HepG2 (cell line): ENCODE results near the gene LCE2C. TPM values are rescaled to one million over a fixed set of nuclear protein-coding genes. Genes with fewer than 3 reads are reported as not detected.

Experiments
- ATAC-seq: fragments of 200-7000 bp; cut with Tn5 transposase; 3 replicates; pipeline ENCODE4 v1.9.1; 2020; ENCODE audit warnings: mild to moderate bottlenecking, moderate library complexity
- BruUV-seq: library from RNA; stranded (reverse); fragments of 400-500 nt; replicated peaks from 2 replicates; lab custom pipeline; 2021; lab: Mats Ljungman, UMichigan
- CTCF ChIA-PET: fragments of 300-600 bp; formaldehyde crosslinking; extraction: SDS; loops from one replicate; lab custom pipeline; 2021; ENCODE audit warnings: low total read pairs, inconsistent platforms, low intra/inter-chr PET ratio; lab: Yijun Ruan, JAX
- POLR2A ChIA-PET: fragments of 350-600 bp; sonication (Branson Sonifier 250); formaldehyde crosslinking; loops from one replicate; lab custom pipeline; 2020; ENCODE audit warnings: antibody characterized with exemption, inconsistent platforms; lab: Yijun Ruan, JAX
- DNase-seq: peaks from one replicate; pipeline ENCODE4 v3.0.0-alpha.2; 2015; ENCODE audit warnings: low spot score
- FAIRE-seq: peaks from 3 replicates; lab custom pipeline; 2011; peaks lifted over from hg19 to GRCh38; lab: Jason Lieb, UNC
- H2AFZ ChIP-seq: one replicate; pipeline ENCODE4 v1.6.1; 2011; ENCODE audit warnings: low read length, inconsistent platforms
- H3K27ac ChIP-seq: fragments of 300-600 bp; 3 replicates; pipeline ENCODE4 v1.8.0; 2011; ENCODE audit warnings: mixed run types, mild to moderate bottlenecking, mixed read lengths, low read length, inconsistent platforms; ENCODE audit not compliant: insufficient read depth; ENCODE audit errors: extremely low read length
- H3K27me3 ChIP-seq, 2 experiments: fragments of 200-600 bp in 1 of 2; 2 replicates in 1 of 2; 3 replicates in 1 of 2; pipeline versions ENCODE4 v1.6.0 to v1.8.0; 2011; ENCODE audit warnings: low read length in 2 of 2, mild to moderate bottlenecking in 2 of 2, moderate library complexity in 2 of 2, inconsistent platforms in 1 of 2; ENCODE audit not compliant: insufficient read depth in 2 of 2, control insufficient read depth in 1 of 2
- H3K36me3 ChIP-seq, 2 experiments: fragments of 200-600 bp in 1 of 2; replicated peaks in 1 of 2; 2 replicates in 1 of 2; 3 replicates in 1 of 2; pipeline versions ENCODE4 v1.5.1 to v1.8.0; 2011; ENCODE audit warnings: low read length in 2 of 2, inconsistent platforms in 1 of 2; ENCODE audit not compliant: insufficient read depth in 2 of 2, control insufficient read depth in 1 of 2
- H3K4me1 ChIP-seq: 2 replicates; pipeline ENCODE4 v1.5.1; 2012; ENCODE audit warnings: low read length, inconsistent platforms; ENCODE audit not compliant: insufficient read depth
- H3K4me2 ChIP-seq: 2 replicates; pipeline ENCODE4 v1.6.0; 2011; ENCODE audit warnings: low read depth, low read length, inconsistent platforms
- H3K4me3 ChIP-seq, 3 experiments: fragments of 200-600 bp in 1 of 3; sonication (generic), shearing (Covaris generic) in 1 of 3; replicated peaks in 1 of 3; 2 replicates each; pipeline ENCODE4 v1.5.1; 2011 to 2016; ENCODE audit warnings: low read length in 3 of 3, inconsistent platforms in 2 of 3, low read depth in 2 of 3, mild to moderate bottlenecking in 2 of 3, control low read depth in 1 of 3, mixed read lengths in 1 of 3; ENCODE audit not compliant: insufficient read depth in 1 of 3
- H3K79me2 ChIP-seq: one replicate; pipeline ENCODE4 v1.6.1; 2011; ENCODE audit warnings: low read length, inconsistent platforms; ENCODE audit not compliant: insufficient read depth
- H3K9ac ChIP-seq: 2 replicates; pipeline ENCODE4 v1.6.0; 2011; ENCODE audit warnings: mild to moderate bottlenecking, low read depth, low read length, inconsistent platforms; ENCODE audit not compliant: insufficient read depth
- H3K9me3 ChIP-seq: 2 replicates; pipeline ENCODE4 v1.5.1; 2012; ENCODE audit warnings: mild to moderate bottlenecking, low read length
- H4K20me1 ChIP-seq: 2 replicates; pipeline ENCODE4 v1.6.0; 2011; ENCODE audit warnings: inconsistent platforms, mild to moderate bottlenecking, low read length, moderate library complexity; ENCODE audit not compliant: insufficient read depth
- CEBPG ChIP-seq: IDR thresholded peaks from 2 replicates; pipeline ENCODE4 v1.6.1; 2016
- DR1 ChIP-seq: sonication (generic); formaldehyde crosslinking; IDR thresholded peaks from 2 replicates; pipeline ENCODE4 v1.8.0; 2021; ENCODE audit warnings: mild to moderate bottlenecking, missing genetic modification reagents, inconsistent platforms
- GABPA ChIP-seq, 2 experiments: IDR thresholded peaks; 2 replicates each; pipeline ENCODE4 v1.6.1; 2011 to 2016; ENCODE audit warnings: low read depth in 2 of 2, low read length in 1 of 2, missing biosample characterization in 1 of 2, missing genetic modification characterization in 1 of 2
- IRX3 ChIP-seq: sonication (generic); formaldehyde crosslinking; IDR thresholded peaks from 2 replicates; pipeline ENCODE4 v1.8.1; 2023; ENCODE audit warnings: mild to moderate bottlenecking, low read depth, missing genetic modification reagents, borderline replicate concordance
- MTERF4 ChIP-seq: sonication (generic); formaldehyde crosslinking; IDR thresholded peaks from 2 replicates; pipeline ENCODE4 v1.8.0; 2023; ENCODE audit warnings: mild to moderate bottlenecking, missing genetic modification reagents
- MXD4 ChIP-seq: IDR thresholded peaks from 2 replicates; pipeline ENCODE4 v1.6.1; 2016; ENCODE audit warnings: mild to moderate bottlenecking, missing biosample characterization, missing genetic modification reagents
- POGK ChIP-seq: sonication (generic); formaldehyde crosslinking; conservative IDR thresholded peaks from 2 replicates; pipeline ENCODE4 v1.8.0; 2022; ENCODE audit warnings: mild to moderate bottlenecking, moderate library complexity, missing genetic modification reagents
- SMARCC2 ChIP-seq: fragments of 450-650 bp; IDR thresholded peaks from 2 replicates; pipeline ENCODE4 v1.6.1; 2017; ENCODE audit warnings: antibody characterized with exemption, mild to moderate bottlenecking
- SRY ChIP-seq: sonication (generic); formaldehyde crosslinking; IDR thresholded peaks from 2 replicates; pipeline ENCODE4 v1.8.0; 2022; ENCODE audit warnings: mild to moderate bottlenecking, missing genetic modification reagents
- ZFYVE20 ChIP-seq: sonication (generic); formaldehyde crosslinking; IDR thresholded peaks from 2 replicates; pipeline ENCODE4 v1.8.0; 2023; ENCODE audit warnings: low read depth, mild to moderate bottlenecking, moderate library complexity, missing genetic modification reagents, borderline replicate concordance
- ZNF644 ChIP-seq: IDR thresholded peaks from 2 replicates; pipeline ENCODE4 v1.6.1; 2016; ENCODE audit warnings: low read depth
- ZNF709 ChIP-seq: sonication (generic); formaldehyde crosslinking; IDR thresholded peaks from 2 replicates; pipeline ENCODE4 v1.5.0; 2020; ENCODE audit warnings: mild to moderate bottlenecking, missing genetic modification reagents
- WGBS: methylation state at CpG from one replicate; pipeline ENCODE4 v1.1.6; 2017; ENCODE audit warnings: low lambda C conversion rate; 5-methylcytosine and 5-hydroxymethylcytosine counted together
- in situ Hi-C: cut with HindIII; loops from 2 replicates; pipeline ENCODE4 v1.10.0; 2017; ENCODE audit warnings: low pct_unique_long_range_greater_than_20kb; ENCODE audit not compliant: extremely low pct_ligation_motif_present
- intact Hi-C: fragments of 100-400 bp; cut with micrococcal nuclease; formaldehyde crosslinking; loops from one replicate; pipeline ENCODE4 v1.10.0; 2022; ENCODE audit not compliant: unreplicated experiment
- polyA plus RNA-seq, 8 experiments: library from polyadenylated mRNA; depleted of rRNA in 3 of 8; stranded (reverse) in 7 of 8; unstranded in 1 of 8; fragments of >200 nt; fragmentation: Illumina TruSeq in 4 of 8; extraction: Trizol in 4 of 8; gene quantifications; 2 replicates each; pipeline versions ENCODE4 v1.2.1 to v1.2.3, GENCODE V29; 2011 to 2016; ENCODE audit warnings: low read depth in 4 of 8, missing spikeins in 1 of 8, mixed read lengths in 1 of 8; ENCODE audit not compliant: insufficient read depth in 1 of 8
- total RNA-seq, 5 experiments: library from RNA; depleted of rRNA; stranded (reverse); fragments of >200 nt; fragmentation: Illumina TruSeq; extraction: Trizol; gene quantifications; 2 replicates each; pipeline ENCODE4 v1.2.3, GENCODE V29; 2016; ENCODE audit warnings: low read depth in 1 of 5

LCE2C gene
- total and polyA plus RNA-seq, 2 of the 13 experiments (the other 11 are each of a cell fraction or from before 2014, with no cell fraction given), result not detected

GRCh38 chr1:152707860-152708259 lies 32.8 kb downstream of the LCE2C start, which contains the start of gene LCE4A:
LCE4A (plus strand) TSS chr1:152708160; CDS start chr1:152709076, 916 bp downstream.
- ChIA-PET POLR2A (no interaction called here), CTCF (no interaction called here)
- intact Hi-C loops (no loop called here), in situ Hi-C loops (no loop called here)
- FAIRE-seq, result no peak
- no peaks in the 10 kb centered on the region for H3K9me3 ChIP-seq
- H3K27me3 ChIP-seq, result no peaks in the 10 kb centered on the region
- H3K4me2 ChIP-seq, result no peak within 1 kb of the TSS
- H3K27ac ChIP-seq, result no peak within 1 kb of the TSS
- no TSS peak for BruUV-seq
- no peak within 1 kb of the TSS for H2AFZ ChIP-seq
- H3K4me3 ChIP-seq, result no peak within 1 kb of the TSS
- DNase-seq, result no peak
- no peaks in the 10 kb centered on the region for H3K79me2 ChIP-seq
- H4K20me1 ChIP-seq, result no peaks in the 10 kb centered on the region
- 14% methylated on average over 1 of the region's 2 CpGs for WGBS
- H3K36me3 ChIP-seq, result no peaks in the 10 kb centered on the region
- no peaks in the 10 kb centered on the region for H3K4me1 ChIP-seq
- no peak within 1 kb of the TSS for H3K9ac ChIP-seq
- TF ChIP-seq SMARCC2 (no peak), IRX3 (no peak), MXD4 (no peak), DR1 (CRISPR knock-in tag) (no peak), ZFYVE20 (no peak), GABPA (IDR thresholded peaks at IDR 0.05; ENCODE audit: low read depth, low read length) (no peak), GABPA (CRISPR knock-in tag; IDR thresholded peaks at IDR 0.05; ENCODE audit: low read depth) (no peak), POGK (CRISPR knock-in tag) (no peak), MTERF4 (CRISPR knock-in tag) (no peak), SRY (CRISPR knock-in tag) (no peak), CEBPG (no peak), ZNF709 (CRISPR knock-in tag) (no peak), ZNF644 (no peak)
- TF ChIP-seq, all 625 proteins: peak for 0
- ATAC-seq, result no peak
